WTC11 (cell line): ENCODE measurements around the gene WNT7A. TPM values are rescaled to one million over a fixed set of nuclear protein-coding genes. Genes with fewer than 3 reads are reported as not detected.

Experiments
- ATAC-seq: fragments of 200-7000 bp; cut with Tn5 transposase; 2 replicates; pipeline ENCODE4 v1.10.0; 2021; ENCODE audit warnings: mild to moderate bottlenecking, moderate library complexity
- CTCF ChIA-PET: fragments of 300-600 bp; sonication (Branson Sonifier 250); formaldehyde crosslinking; loops from one replicate; lab custom pipeline; 2021; ENCODE audit warnings: antibody characterized with exemption; lab: Charles Lee
- POLR2A ChIA-PET: fragments of 350-600 bp; sonication (Branson Sonifier 250); formaldehyde crosslinking; loops from one replicate; lab custom pipeline; 2021; ENCODE audit warnings: antibody characterized with exemption; lab: Charles Lee
- DNase-seq: peaks from one replicate; pipeline ENCODE4 v3.0.0; 2021; ENCODE audit warnings: low spot score
- H3K27ac Mint-ChIP-seq: 2 replicates; pipeline ENCODE4 v1.8.0; 2021; ENCODE audit warnings: mixed read lengths
- H3K27me3 Mint-ChIP-seq: 2 replicates; pipeline ENCODE4 v1.8.0; 2021; ENCODE audit warnings: low read depth, mild to moderate bottlenecking, moderate library complexity, mixed read lengths
- H3K36me3 Mint-ChIP-seq: 2 replicates; pipeline ENCODE4 v1.8.0; 2021; ENCODE audit warnings: mixed read lengths
- H3K4me1 Mint-ChIP-seq: 2 replicates; pipeline ENCODE4 v1.8.0; 2022; ENCODE audit warnings: mixed read lengths
- H3K4me3 Mint-ChIP-seq: 2 replicates; pipeline ENCODE4 v1.8.0; 2021; ENCODE audit warnings: mild to moderate bottlenecking, moderate library complexity, mixed read lengths
- H3K9me3 Mint-ChIP-seq: 2 replicates; pipeline ENCODE4 v1.8.0; 2021; ENCODE audit warnings: mixed read lengths
- AFF4 ChIP-seq: sonication (generic); formaldehyde crosslinking; IDR thresholded peaks from 2 replicates; pipeline ENCODE4 v1.8.1; 2023; ENCODE audit warnings: mild to moderate bottlenecking, missing genetic modification reagents, borderline replicate concordance
- AR ChIP-seq: fragments of 250-450 bp; sonication (Bioruptor Pico); IDR thresholded peaks from 2 replicates; pipeline ENCODE4 v1.9.0; 2021; ENCODE audit warnings: mild to moderate bottlenecking
- ATF3 ChIP-seq: sonication (generic); formaldehyde crosslinking; conservative IDR thresholded peaks from 2 replicates; pipeline ENCODE4 v1.8.1; 2022; ENCODE audit warnings: mild to moderate bottlenecking, missing genetic modification reagents
- CBFB ChIP-seq: sonication (generic); formaldehyde crosslinking; IDR thresholded peaks from 2 replicates; pipeline ENCODE4 v1.8.1; 2022; ENCODE audit warnings: mild to moderate bottlenecking, low read depth, missing genetic modification reagents
- FOXJ3 ChIP-seq: sonication (generic); formaldehyde crosslinking; IDR thresholded peaks from 2 replicates; pipeline ENCODE4 v1.9.0; 2021; ENCODE audit warnings: missing genetic modification reagents, mild to moderate bottlenecking, borderline replicate concordance
- FOXK1 ChIP-seq: sonication (generic); formaldehyde crosslinking; IDR thresholded peaks from 2 replicates; pipeline ENCODE4 v1.8.0; 2022; ENCODE audit warnings: mild to moderate bottlenecking, moderate library complexity, missing genetic modification reagents
- KAT7 ChIP-seq: sonication (generic); formaldehyde crosslinking; IDR thresholded peaks from 2 replicates; pipeline ENCODE4 v1.8.1; 2023; ENCODE audit warnings: missing genetic modification reagents, mild to moderate bottlenecking, borderline replicate concordance
- MYBL2 ChIP-seq: sonication (generic); formaldehyde crosslinking; IDR thresholded peaks from 2 replicates; pipeline ENCODE4 v1.8.1; 2023; ENCODE audit warnings: mild to moderate bottlenecking, moderate library complexity, missing genetic modification reagents
- NFATC4 ChIP-seq: fragments of 250-450 bp; sonication (Bioruptor Pico); IDR thresholded peaks from 2 replicates; pipeline ENCODE4 v1.9.0; 2021; ENCODE audit warnings: mild to moderate bottlenecking
- NR1H2 ChIP-seq: sonication (generic); formaldehyde crosslinking; IDR thresholded peaks from 2 replicates; pipeline ENCODE4 v1.9.0; 2021; ENCODE audit warnings: mild to moderate bottlenecking, moderate library complexity, missing genetic modification reagents
- NR2C2 ChIP-seq: sonication (generic); formaldehyde crosslinking; IDR thresholded peaks from 2 replicates; pipeline ENCODE4 v1.8.0; 2022; ENCODE audit warnings: mild to moderate bottlenecking, missing genetic modification reagents
- PRRX2 ChIP-seq: fragments of 250-450 bp; sonication (Bioruptor Pico); IDR thresholded peaks from 2 replicates; pipeline ENCODE4 v1.8.0; 2021; ENCODE audit warnings: mild to moderate bottlenecking
- RELA ChIP-seq: sonication (generic); formaldehyde crosslinking; IDR thresholded peaks from 2 replicates; pipeline ENCODE4 v1.8.1; 2022; ENCODE audit warnings: missing genetic modification reagents, mild to moderate bottlenecking, borderline replicate concordance
- SMAD3 ChIP-seq: sonication (generic); formaldehyde crosslinking; IDR thresholded peaks from 2 replicates; pipeline ENCODE4 v1.8.0; 2022; ENCODE audit warnings: missing genetic modification reagents, mild to moderate bottlenecking, borderline replicate concordance
- SOX15 ChIP-seq: fragments of 250-450 bp; sonication (Bioruptor Pico); IDR thresholded peaks from 2 replicates; pipeline ENCODE4 v1.9.0; 2021; ENCODE audit warnings: mild to moderate bottlenecking
- STAT6 ChIP-seq: sonication (generic); formaldehyde crosslinking; conservative IDR thresholded peaks from 2 replicates; pipeline ENCODE4 v1.8.1; 2023; ENCODE audit warnings: mild to moderate bottlenecking, low read depth, missing genetic modification reagents, moderate library complexity
- ZNF121 ChIP-seq: sonication (generic); formaldehyde crosslinking; IDR thresholded peaks from 2 replicates; pipeline ENCODE4 v1.8.0; 2023; ENCODE audit warnings: missing genetic modification reagents
- ZNF317 ChIP-seq: sonication (generic); formaldehyde crosslinking; IDR thresholded peaks from 2 replicates; pipeline ENCODE4 v1.8.1; 2023; ENCODE audit warnings: low read depth, mild to moderate bottlenecking, moderate library complexity, missing genetic modification reagents, borderline replicate concordance
- ZNF423 ChIP-seq: fragments of 250-450 bp; sonication (Bioruptor Pico); IDR thresholded peaks from 2 replicates; pipeline ENCODE4 v2.1.2; 2022; ENCODE audit warnings: mild to moderate bottlenecking, moderate library complexity
- ZNF425 ChIP-seq: fragments of 250-450 bp; sonication (Bioruptor Pico); conservative IDR thresholded peaks from 2 replicates; pipeline ENCODE4 v1.9.0; 2021; ENCODE audit warnings: mild to moderate bottlenecking
- total RNA-seq: library from RNA; stranded (reverse); gene quantifications from 3 replicates; pipeline ENCODE4 v1.2.3, GENCODE V29; 2021

Gene WNT7A
- total RNA-seq, 1 experiment from 2014 or later: 0.04 TPM

- TF ChIP-seq STAT6 (CRISPR knock-in tag) (no peak), CBFB (CRISPR knock-in tag) (no peak), FOXK1 (CRISPR knock-in tag) (no peak)
Measured at GRCh38 chr3:13844286-13844685, 35.6 kb downstream of the WNT7A start (continued).

- ATAC-seq (no peak), DNase-seq (no peak)
- peaks cover 8% of the 10 kb centered on the region for H3K4me1 Mint-ChIP-seq
- CTCF ChIA-PET: interaction anchor here (0.7 to 1.0 kb wide), 2 partner anchors 17 to 186 kb away, joined by 3 to 4 read pairs; no protein-coding TSS in a partner anchor
- no peak overlapping the region for H3K4me3 Mint-ChIP-seq
- H3K27ac Mint-ChIP-seq: no peak overlapping the region
- H3K36me3 Mint-ChIP-seq: no peaks in the 10 kb centered on the region
- H3K9me3 Mint-ChIP-seq: no peaks in the 10 kb centered on the region
- no peaks in the 10 kb centered on the region; the same call in 1 of the 2 replicates for H3K27me3 Mint-ChIP-seq
- TF ChIP-seq NR1H2 (no peak), ATF3 (CRISPR knock-in tag) (no peak), NR2C2 (no peak), AR (CRISPR knock-in tag) (no peak), KAT7 (CRISPR knock-in tag) (no peak), ZNF425 (CRISPR knock-in tag) (no peak), NFATC4 (CRISPR knock-in tag) (no peak), MYBL2 (CRISPR knock-in tag) (no peak), SOX15 (no peak), ZNF317 (CRISPR knock-in tag) (no peak), RELA (no peak), ZNF121 (CRISPR knock-in tag) (no peak), FOXJ3 (no peak), SMAD3 (CRISPR knock-in tag) (no peak)
- POLR2A ChIA-PET: no interaction called here
Measured at GRCh38 chr3:13843351-13843750, 36.5 kb downstream of the WNT7A start.

- DNase-seq: no peak
- H3K27ac Mint-ChIP-seq: no peak overlapping the region
- H3K27me3 Mint-ChIP-seq: no peaks in the 10 kb centered on the region; the same call in 1 of the 2 replicates
- no peak overlapping the region for H3K4me3 Mint-ChIP-seq
- H3K9me3 Mint-ChIP-seq: no peaks in the 10 kb centered on the region
- no peak for ATAC-seq
- H3K36me3 Mint-ChIP-seq: no peaks in the 10 kb centered on the region
- ChIA-PET POLR2A (no interaction called here), CTCF (interaction anchor here (1.0 kb wide), 1 partner anchor 16 kb away, joined by 3 read pairs; no protein-coding TSS in a partner anchor)
- H3K4me1 Mint-ChIP-seq: peaks cover 4% of the 10 kb centered on the region
- TF ChIP-seq ZNF423 (CRISPR knock-in tag): no peak
- no peak for TF ChIP-seq AFF4 (CRISPR knock-in tag)
- TF ChIP-seq PRRX2 (CRISPR knock-in tag): no peak
- TF ChIP-seq, all 79 proteins: peak for 0
Measured at GRCh38 chr3:13842226-13842625, 37.6 kb downstream of the WNT7A start.
